Measurements from ENCODE around the gene OR6K2.

DNA sequence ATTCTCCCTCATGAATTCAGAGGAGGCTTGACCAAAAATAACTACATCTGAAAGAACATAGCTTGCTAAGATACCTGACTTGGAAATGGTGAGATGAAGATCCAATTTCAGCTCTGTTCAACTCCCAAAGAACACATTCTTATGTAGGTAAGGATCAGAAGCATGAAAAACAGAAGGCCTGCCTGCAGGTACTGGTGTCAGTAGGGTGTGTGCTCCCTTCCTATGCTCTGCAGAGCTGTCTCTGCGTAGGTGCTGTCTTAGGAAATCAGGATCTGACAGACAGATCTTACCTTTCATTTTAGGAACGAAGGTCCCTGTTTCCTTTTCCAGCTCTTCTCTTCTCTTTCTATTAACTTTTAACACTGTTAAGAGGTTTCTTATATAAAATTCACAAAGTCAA, 5.6 kb upstream of the OR6K2 start:
- TF ChIP-seq ZNF274 (IDR thresholded peaks at IDR 0.05; ENCODE audit: insufficient read depth, insufficient read length) (no peak), YY1 (IDR thresholded peaks at IDR 0.05; ENCODE audit: low read depth, low read length) (no peak), ZZZ3 (IDR thresholded peaks at IDR 0.05; ENCODE audit: control insufficient read depth, insufficient read length, low read depth) (no peak), JUND (IDR thresholded peaks at IDR 0.05; ENCODE audit: low read depth, low read length) (no peak), SREBF2 (IDR thresholded peaks at IDR 0.05; ENCODE audit: low read length) (no peak), SP1 (IDR thresholded peaks at IDR 0.05; ENCODE audit: low read depth, low read length) (no peak)
- TF ChIP-seq, protein P1, sequence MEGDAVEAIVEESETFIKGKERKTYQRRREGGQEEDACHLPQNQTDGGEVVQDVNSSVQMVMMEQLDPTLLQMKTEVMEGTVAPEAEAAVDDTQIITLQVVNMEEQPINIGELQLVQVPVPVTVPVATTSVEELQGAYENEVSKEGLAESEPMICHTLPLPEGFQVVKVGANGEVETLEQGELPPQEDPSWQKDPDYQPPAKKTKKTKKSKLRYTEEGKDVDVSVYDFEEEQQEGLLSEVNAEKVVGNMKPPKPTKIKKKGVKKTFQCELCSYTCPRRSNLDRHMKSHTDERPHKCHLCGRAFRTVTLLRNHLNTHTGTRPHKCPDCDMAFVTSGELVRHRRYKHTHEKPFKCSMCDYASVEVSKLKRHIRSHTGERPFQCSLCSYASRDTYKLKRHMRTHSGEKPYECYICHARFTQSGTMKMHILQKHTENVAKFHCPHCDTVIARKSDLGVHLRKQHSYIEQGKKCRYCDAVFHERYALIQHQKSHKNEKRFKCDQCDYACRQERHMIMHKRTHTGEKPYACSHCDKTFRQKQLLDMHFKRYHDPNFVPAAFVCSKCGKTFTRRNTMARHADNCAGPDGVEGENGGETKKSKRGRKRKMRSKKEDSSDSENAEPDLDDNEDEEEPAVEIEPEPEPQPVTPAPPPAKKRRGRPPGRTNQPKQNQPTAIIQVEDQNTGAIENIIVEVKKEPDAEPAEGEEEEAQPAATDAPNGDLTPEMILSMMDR (IDR thresholded peaks at IDR 0.05 in 2 of 3, conservative IDR thresholded peaks at IDR 0.05 in 1 of 3; ENCODE audit: control insufficient read depth in 2 of 3, extremely low read depth in 1 of 3, insufficient read depth in 1 of 3, low read depth in 3 of 3, low read length in 3 of 3): no peak
- TF ChIP-seq, protein P2, sequence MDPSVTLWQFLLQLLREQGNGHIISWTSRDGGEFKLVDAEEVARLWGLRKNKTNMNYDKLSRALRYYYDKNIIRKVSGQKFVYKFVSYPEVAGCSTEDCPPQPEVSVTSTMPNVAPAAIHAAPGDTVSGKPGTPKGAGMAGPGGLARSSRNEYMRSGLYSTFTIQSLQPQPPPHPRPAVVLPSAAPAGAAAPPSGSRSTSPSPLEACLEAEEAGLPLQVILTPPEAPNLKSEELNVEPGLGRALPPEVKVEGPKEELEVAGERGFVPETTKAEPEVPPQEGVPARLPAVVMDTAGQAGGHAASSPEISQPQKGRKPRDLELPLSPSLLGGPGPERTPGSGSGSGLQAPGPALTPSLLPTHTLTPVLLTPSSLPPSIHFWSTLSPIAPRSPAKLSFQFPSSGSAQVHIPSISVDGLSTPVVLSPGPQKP (IDR thresholded peaks at IDR 0.05; ENCODE audit: low read depth, low read length): no peak
